ENCODE results near the gene CLK4. TPM values are rescaled to one million over a fixed set of nuclear protein-coding genes. Genes with fewer than 3 reads are reported as not detected.

The CLK4 gene
- total RNA-seq, 5 donors from 2014 or later (not counting 1 experiment from before 2014, with no cell fraction given) = 83.2 to 93.5 (median 86.5) TPM

DNA sequence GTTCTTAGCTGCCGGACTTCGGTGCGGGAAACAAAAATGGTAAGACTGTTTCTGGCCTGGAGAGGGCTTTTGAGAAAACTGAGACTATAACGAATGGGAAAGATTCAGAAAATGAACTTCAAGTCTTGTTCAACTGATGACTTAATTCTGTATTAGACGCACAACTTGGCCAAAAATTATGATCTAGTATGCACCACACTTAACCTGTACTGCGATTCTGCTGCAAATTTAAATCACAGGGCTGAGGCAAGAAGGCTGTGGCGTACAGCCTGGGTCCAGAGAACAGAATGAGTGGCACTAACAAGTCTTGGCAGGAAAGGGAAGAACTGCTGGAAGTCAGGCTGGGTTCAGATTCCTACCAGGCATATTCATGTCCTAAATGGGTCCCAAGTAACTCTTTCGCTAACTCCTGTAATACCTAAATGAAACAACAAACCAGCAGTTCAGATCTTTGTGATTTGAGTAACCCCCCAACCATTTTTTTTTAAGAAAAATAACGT lies 35.9 kb downstream of the CLK4 start:
- Mint-ChIP-seq H3K4me1 (peaks cover 0 to 15% (median 7%) of the 10 kb centered on the region in 3 donors), H3K4me3 (peak overlapping the region; percentile 68 to 74 (median 72)), H3K36me3 (peaks cover 10% of the 10 kb centered on the region), H3K27me3 (peaks cover 47 to 51% of the 10 kb centered on the region in 2 donors), H3K9me3 (peaks cover 14 to 22% (median 16%) of the 10 kb centered on the region in 3 donors), H3K27ac (no peak overlapping the region)
- CTCF ChIA-PET = no interaction called here
- Histone ChIP-seq H3K4me3 (ENCODE audit: control insufficient read depth in 1 of 2, extremely low read depth in 1 of 2, low read length in 1 of 2) (peak overlapping the region in 1 of 2 donors; percentile 52), H3K9me3 (peaks cover 9% of the 10 kb centered on the region), H3K27me3 (replicated peaks in 1 of 2; ENCODE audit: control insufficient read depth in 2 of 2, extremely low read depth in 1 of 2, insufficient read depth in 2 of 2, low read length in 1 of 2) (peaks cover 7 to 44% of the 10 kb centered on the region in 2 experiments), H3K27ac (ENCODE audit: low read length) (no peak overlapping the region), H3K36me3 (ENCODE audit: control insufficient read depth in 2 of 2, extremely low read depth in 1 of 2, insufficient read depth in 1 of 2, low read length in 1 of 2) (no peaks in the 10 kb centered on the region), H3K4me1 (ENCODE audit: control insufficient read depth in 1 of 2, extremely low read depth in 1 of 2, insufficient read depth in 2 of 2, low read length in 2 of 2) (peaks cover 4 to 14% of the 10 kb centered on the region in 2 experiments)
- DNase-seq = no peak
- POLR2A ChIA-PET = no interaction called here
- 43% methylated on average over 3 of the region's 9 CpGs for WGBS (ENCODE audit: insufficient coverage)
- ATAC-seq (replicated peaks in 1 of 4) = no peak

GRCh38 chr5:178590141-178590923 lies 36.5 kb downstream of the CLK4 start, which contains the start of gene COL23A1:
TSS of gene COL23A1 (minus strand) at chr5:178590393.
- Mint-ChIP-seq H3K27ac (no peak within 1 kb of the TSS), H3K4me3 (peak within 1 kb of the TSS; percentile 68 to 74 (median 72)), H3K4me1 (peaks cover 0 to 15% (median 7%) of the 10 kb centered on the region in 3 donors), H3K27me3 (peaks cover 51 to 56% of the 10 kb centered on the region in 2 donors), H3K9me3 (peaks cover 10 to 15% (median 11%) of the 10 kb centered on the region in 3 donors), H3K36me3 (peaks cover 10% of the 10 kb centered on the region)
- peak; percentile 80 to 88 (median 83) for ATAC-seq (replicated peaks in 1 of 4)
- H3K4me1 ChIP-seq (ENCODE audit: control insufficient read depth in 1 of 2, extremely low read depth in 1 of 2, insufficient read depth in 2 of 2, low read length in 2 of 2) = peaks cover 4 to 14% of the 10 kb centered on the region in 2 experiments
- H3K4me3 ChIP-seq (ENCODE audit: control insufficient read depth in 1 of 2, extremely low read depth in 1 of 2, low read length in 1 of 2) = peak within 1 kb of the TSS in 1 of 2 donors; percentile 52
- ChIA-PET POLR2A (no interaction called here), CTCF (no interaction called here)
- peaks cover 8% of the 10 kb centered on the region for H3K9me3 ChIP-seq
- DNase-seq = peak in 26 of 35 experiments; percentile 15 to 58 (median 34)
- H3K36me3 ChIP-seq (ENCODE audit: control insufficient read depth in 2 of 2, extremely low read depth in 1 of 2, insufficient read depth in 1 of 2, low read length in 1 of 2) = no peaks in the 10 kb centered on the region
- WGBS (ENCODE audit: insufficient coverage) = 3% methylated on average over 72 of the region's 78 CpGs
- no peak within 1 kb of the TSS for H3K27ac ChIP-seq (ENCODE audit: low read length)
- peaks cover 7 to 50% of the 10 kb centered on the region in 2 experiments for H3K27me3 ChIP-seq (replicated peaks in 1 of 2; ENCODE audit: control insufficient read depth in 2 of 2, extremely low read depth in 1 of 2, insufficient read depth in 2 of 2, low read length in 1 of 2)

GRCh38 chr5:178589180-178590140 lies 37.4 kb downstream of the CLK4 start:
- WGBS (ENCODE audit: insufficient coverage) = 9% methylated on average over 83 of the region's 91 CpGs
- ChIA-PET POLR2A (no interaction called here), CTCF (no interaction called here)
- Histone ChIP-seq H3K4me1 (ENCODE audit: control insufficient read depth in 1 of 2, extremely low read depth in 1 of 2, insufficient read depth in 2 of 2, low read length in 2 of 2) (peaks cover 4 to 14% of the 10 kb centered on the region in 2 experiments), H3K27me3 (replicated peaks in 1 of 2; ENCODE audit: control insufficient read depth in 2 of 2, extremely low read depth in 1 of 2, insufficient read depth in 2 of 2, low read length in 1 of 2) (peaks cover 7 to 57% of the 10 kb centered on the region in 2 experiments), H3K27ac (ENCODE audit: low read length) (no peak overlapping the region), H3K9me3 (peaks cover 4% of the 10 kb centered on the region), H3K4me3 (ENCODE audit: control insufficient read depth in 1 of 2, extremely low read depth in 1 of 2, low read length in 1 of 2) (peak overlapping the region in 1 of 2 donors; percentile 52), H3K36me3 (ENCODE audit: control insufficient read depth in 2 of 2, extremely low read depth in 1 of 2, insufficient read depth in 1 of 2, low read length in 1 of 2) (no peaks in the 10 kb centered on the region)
- DNase-seq = peak in 3 of 35 experiments; percentile 2 to 31 (median 4)
- peaks cover 51 to 57% of the 10 kb centered on the region in 2 donors for H3K27me3 Mint-ChIP-seq
- H3K27ac Mint-ChIP-seq = no peak overlapping the region
- peak in 2 of 4 experiments; percentile 31 for ATAC-seq (replicated peaks in 1 of 4)
- peaks cover 5% of the 10 kb centered on the region for H3K36me3 Mint-ChIP-seq
- peaks cover 3 to 7% (median 3%) of the 10 kb centered on the region in 3 donors for H3K9me3 Mint-ChIP-seq
- H3K4me3 Mint-ChIP-seq = peak overlapping the region; percentile 36 to 74 (median 56)
- H3K4me1 Mint-ChIP-seq = peaks cover 0 to 15% (median 7%) of the 10 kb centered on the region in 3 donors

DNA sequence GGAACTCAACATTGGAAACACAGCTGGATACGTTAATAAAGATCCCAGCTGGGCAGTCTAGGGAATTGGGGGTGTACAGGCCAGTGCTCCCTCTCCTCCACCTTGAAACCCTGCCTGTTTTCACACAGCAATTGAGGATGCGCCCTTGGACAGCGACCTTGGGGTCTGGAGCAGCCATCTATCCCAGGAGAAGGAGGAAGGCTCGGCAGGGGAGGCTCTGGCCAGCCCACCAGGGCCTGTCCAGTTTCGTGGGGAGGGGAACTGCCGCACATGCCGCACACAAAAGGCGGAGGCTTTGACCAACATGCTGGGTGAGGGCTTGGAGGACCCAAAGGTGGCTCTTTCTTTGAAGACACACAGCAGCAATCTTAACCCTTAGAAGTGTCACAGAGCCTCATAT lies 38.1 kb downstream of the CLK4 start:
- Histone ChIP-seq H3K27ac (ENCODE audit: low read length) (no peak overlapping the region), H3K4me1 (ENCODE audit: control insufficient read depth in 1 of 2, extremely low read depth in 1 of 2, insufficient read depth in 2 of 2, low read length in 2 of 2) (peaks cover 4 to 14% of the 10 kb centered on the region in 2 experiments), H3K36me3 (ENCODE audit: control insufficient read depth in 2 of 2, extremely low read depth in 1 of 2, insufficient read depth in 1 of 2, low read length in 1 of 2) (no peaks in the 10 kb centered on the region), H3K4me3 (ENCODE audit: control insufficient read depth in 1 of 2, extremely low read depth in 1 of 2, low read length in 1 of 2) (no peak overlapping the region), H3K9me3 (no peaks in the 10 kb centered on the region), H3K27me3 (replicated peaks in 1 of 2; ENCODE audit: control insufficient read depth in 2 of 2, extremely low read depth in 1 of 2, insufficient read depth in 2 of 2, low read length in 1 of 2) (peaks cover 7 to 62% of the 10 kb centered on the region in 2 experiments)
- no peaks in the 10 kb centered on the region for H3K9me3 Mint-ChIP-seq
- ATAC-seq (replicated peaks in 1 of 4) = no peak
- no peak for DNase-seq
- H3K36me3 Mint-ChIP-seq = no peaks in the 10 kb centered on the region
- H3K27ac Mint-ChIP-seq = no peak overlapping the region
- WGBS (ENCODE audit: insufficient coverage) = 80% methylated on average over 7 of the region's 8 CpGs
- ChIA-PET POLR2A (no interaction called here), CTCF (no interaction called here)
- H3K4me1 Mint-ChIP-seq = peaks cover 0 to 15% (median 7%) of the 10 kb centered on the region in 3 donors
- peak overlapping the region; percentile 36 to 74 (median 56) for H3K4me3 Mint-ChIP-seq
- peaks cover 51 to 59% of the 10 kb centered on the region in 2 donors for H3K27me3 Mint-ChIP-seq

- Histone ChIP-seq H3K4me1 (ENCODE audit: control insufficient read depth in 1 of 2, extremely low read depth in 1 of 2, insufficient read depth in 2 of 2, low read length in 2 of 2) (peaks cover 4 to 14% of the 10 kb centered on the region in 2 experiments), H3K9me3 (no peaks in the 10 kb centered on the region), H3K27ac (ENCODE audit: low read length) (no peak overlapping the region), H3K27me3 (replicated peaks in 1 of 2; ENCODE audit: control insufficient read depth in 2 of 2, extremely low read depth in 1 of 2, insufficient read depth in 2 of 2, low read length in 1 of 2) (peaks cover 7 to 62% of the 10 kb centered on the region in 2 experiments), H3K36me3 (ENCODE audit: control insufficient read depth in 2 of 2, extremely low read depth in 1 of 2, insufficient read depth in 1 of 2, low read length in 1 of 2) (no peaks in the 10 kb centered on the region), H3K4me3 (ENCODE audit: control insufficient read depth in 1 of 2, extremely low read depth in 1 of 2, low read length in 1 of 2) (no peak overlapping the region)
- CTCF ChIA-PET = no interaction called here
- DNase-seq = no peak
- H3K27me3 Mint-ChIP-seq = peaks cover 56 to 65% of the 10 kb centered on the region in 2 donors
- no peaks in the 10 kb centered on the region for H3K9me3 Mint-ChIP-seq
- peaks cover 0 to 15% (median 7%) of the 10 kb centered on the region in 3 donors for H3K4me1 Mint-ChIP-seq
- 71% methylated on average over 2 of the region's 13 CpGs for WGBS (ENCODE audit: insufficient coverage)
- ATAC-seq (replicated peaks in 1 of 4) = no peak
- H3K27ac Mint-ChIP-seq = no peak overlapping the region
- POLR2A ChIA-PET = interaction anchor here in 1 of 2 donors (0.6 kb wide), 1 partner anchor 1326 kb away, joined by 3 read pairs; no protein-coding TSS in a partner anchor
- no peaks in the 10 kb centered on the region for H3K36me3 Mint-ChIP-seq
- H3K4me3 Mint-ChIP-seq = peak overlapping the region in 1 of 3 donors; percentile 74
These were observed 38.9 kb downstream of the CLK4 start for GRCh38 chr5:178587763-178588611.
